Duodenal mucosa (tissue), 2 donors: ENCODE measurements around the gene FOXR2.

Experiments
- H3K27ac ChIP-seq: one replicate; pipeline ENCODE4 v1.7.0; 2013; ENCODE audit warnings: low read depth, low read length
- H3K27me3 ChIP-seq, 2 donors: one replicate each; pipeline ENCODE4 v1.7.0; 2013; ENCODE audit warnings: low read length in 2 of 2, control low read depth in 1 of 2; ENCODE audit not compliant: insufficient read depth in 2 of 2, control insufficient read depth in 1 of 2
- H3K36me3 ChIP-seq, 2 donors: one replicate each; pipeline ENCODE4 v1.7.0; 2013; ENCODE audit warnings: low read length in 2 of 2, control low read depth in 1 of 2; ENCODE audit not compliant: insufficient read depth in 2 of 2, control insufficient read depth in 1 of 2
- H3K4me1 ChIP-seq, 2 donors: one replicate each; pipeline ENCODE4 v1.7.0; 2013; ENCODE audit warnings: low read length in 2 of 2, control low read depth in 1 of 2; ENCODE audit not compliant: insufficient read depth in 2 of 2, control insufficient read depth in 1 of 2
- H3K4me3 ChIP-seq, 2 donors: one replicate each; pipeline ENCODE4 v1.7.0; 2013; ENCODE audit warnings: low read length in 2 of 2, low read depth in 1 of 2
- H3K9ac ChIP-seq, 2 donors: one replicate each; pipeline ENCODE4 v1.7.0; 2013; ENCODE audit warnings: low read length in 2 of 2, low read depth in 1 of 2
- H3K9me3 ChIP-seq, 2 donors: one replicate each; pipeline ENCODE4 v1.7.0; 2013; ENCODE audit warnings: low read length in 2 of 2, control low read depth in 1 of 2; ENCODE audit not compliant: control insufficient read depth in 1 of 2

FOXR2 gene, protein sequence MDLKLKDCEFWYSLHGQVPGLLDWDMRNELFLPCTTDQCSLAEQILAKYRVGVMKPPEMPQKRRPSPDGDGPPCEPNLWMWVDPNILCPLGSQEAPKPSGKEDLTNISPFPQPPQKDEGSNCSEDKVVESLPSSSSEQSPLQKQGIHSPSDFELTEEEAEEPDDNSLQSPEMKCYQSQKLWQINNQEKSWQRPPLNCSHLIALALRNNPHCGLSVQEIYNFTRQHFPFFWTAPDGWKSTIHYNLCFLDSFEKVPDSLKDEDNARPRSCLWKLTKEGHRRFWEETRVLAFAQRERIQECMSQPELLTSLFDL

GRCh38 chrX:55623100-55623499 is at the start of gene FOXR2:
Gene FOXR2 (plus strand): TSS chrX:55623400. CDS start chrX:55623712, 312 bp downstream.
- Histone ChIP-seq H3K9me3 (no peaks in the 10 kb centered on the region), H3K9ac (no peak within 1 kb of the TSS), H3K27ac (no peak within 1 kb of the TSS), H3K36me3 (no peaks in the 10 kb centered on the region), H3K4me1 (no peaks in the 10 kb centered on the region), H3K27me3 (no peaks in the 10 kb centered on the region), H3K4me3 (no peak within 1 kb of the TSS)

DNA sequence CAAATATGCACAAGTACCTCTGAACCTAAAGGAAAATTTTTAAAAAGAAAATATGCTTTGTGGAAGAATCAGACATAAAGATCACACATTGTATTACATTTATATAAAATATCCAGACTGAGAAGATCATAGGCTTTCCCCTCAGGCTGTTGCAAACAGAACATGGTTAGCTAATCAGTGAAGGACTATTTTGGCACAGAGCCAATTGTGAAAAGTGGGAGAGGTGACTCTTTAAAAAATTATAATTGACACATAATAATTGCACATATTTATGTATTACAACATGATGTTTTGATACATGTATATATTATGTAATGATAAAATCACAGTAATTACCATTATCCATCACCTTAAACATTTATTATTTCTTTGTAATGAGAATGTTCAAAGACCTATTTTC is 44.1 kb upstream of the FOXR2 start:
- no peak overlapping the region for H3K9ac ChIP-seq
- no peak overlapping the region for H3K4me3 ChIP-seq
- no peaks in the 10 kb centered on the region for H3K27me3 ChIP-seq
- no peak overlapping the region for H3K27ac ChIP-seq
- H3K4me1 ChIP-seq: no peaks in the 10 kb centered on the region
- H3K9me3 ChIP-seq: no peaks in the 10 kb centered on the region
- H3K36me3 ChIP-seq: no peaks in the 10 kb centered on the region

DNA sequence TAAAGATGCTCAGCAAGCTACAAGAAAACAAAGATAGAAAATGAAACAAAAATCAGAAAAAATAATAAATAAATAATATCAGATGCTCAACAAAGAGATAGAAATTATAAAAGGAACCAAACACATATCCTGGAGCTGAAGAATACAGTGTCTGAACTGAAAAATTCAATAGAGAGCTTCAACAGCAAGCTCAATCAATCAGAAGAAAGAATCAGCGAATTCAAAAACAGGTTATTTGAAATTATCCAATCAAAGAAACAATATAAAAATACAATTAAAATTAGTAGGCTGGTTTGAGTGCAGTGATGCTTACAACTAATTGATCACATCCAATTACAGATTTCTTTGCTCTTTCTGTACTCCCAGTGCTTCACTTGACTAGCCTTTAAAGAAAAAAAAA is 40.8 kb upstream of the FOXR2 start:
- no peaks in the 10 kb centered on the region for H3K9me3 ChIP-seq
- H3K27me3 ChIP-seq: no peaks in the 10 kb centered on the region
- H3K36me3 ChIP-seq: no peaks in the 10 kb centered on the region
- H3K27ac ChIP-seq: no peak overlapping the region
- H3K9ac ChIP-seq: no peak overlapping the region
- H3K4me3 ChIP-seq: no peak overlapping the region
- H3K4me1 ChIP-seq: no peaks in the 10 kb centered on the region

- Histone ChIP-seq H3K27ac (no peak overlapping the region), H3K4me1 (no peaks in the 10 kb centered on the region), H3K27me3 (no peaks in the 10 kb centered on the region), H3K36me3 (no peaks in the 10 kb centered on the region), H3K9me3 (no peaks in the 10 kb centered on the region), H3K9ac (no peak overlapping the region), H3K4me3 (no peak overlapping the region)
These were observed 29.9 kb upstream of the FOXR2 start for GRCh38 chrX:55593296-55593695.

GRCh38 chrX:55593756-55594257 is 29.4 kb upstream of the FOXR2 start:
- Histone ChIP-seq H3K9ac (no peak overlapping the region), H3K27ac (no peak overlapping the region), H3K9me3 (no peaks in the 10 kb centered on the region), H3K27me3 (no peaks in the 10 kb centered on the region), H3K4me1 (no peaks in the 10 kb centered on the region), H3K36me3 (no peaks in the 10 kb centered on the region), H3K4me3 (no peak overlapping the region)

DNA sequence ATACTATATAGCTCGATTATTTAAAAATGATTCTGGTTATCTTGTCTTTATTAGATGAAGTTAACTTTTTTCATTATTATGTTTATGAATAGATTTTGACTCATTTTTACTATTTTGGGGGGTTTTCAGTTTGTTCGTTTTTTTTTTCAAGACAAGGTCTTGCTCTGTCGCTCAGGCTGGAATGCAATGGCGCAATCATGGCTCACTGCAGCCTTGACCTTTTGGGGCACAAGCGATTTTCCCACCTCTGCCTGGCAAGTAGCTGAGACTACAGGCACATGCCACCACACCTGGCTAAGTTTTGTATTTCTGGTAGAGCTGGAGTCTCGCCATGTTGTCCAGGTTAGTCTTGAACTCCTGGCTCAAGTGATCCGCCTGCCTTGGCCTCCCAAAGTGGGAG is 24.9 kb upstream of the FOXR2 start:
- no peaks in the 10 kb centered on the region for H3K4me1 ChIP-seq
- no peaks in the 10 kb centered on the region for H3K9me3 ChIP-seq
- no peak overlapping the region for H3K27ac ChIP-seq
- no peak overlapping the region for H3K4me3 ChIP-seq
- no peaks in the 10 kb centered on the region for H3K36me3 ChIP-seq
- no peak overlapping the region for H3K9ac ChIP-seq
- no peaks in the 10 kb centered on the region for H3K27me3 ChIP-seq

DNA sequence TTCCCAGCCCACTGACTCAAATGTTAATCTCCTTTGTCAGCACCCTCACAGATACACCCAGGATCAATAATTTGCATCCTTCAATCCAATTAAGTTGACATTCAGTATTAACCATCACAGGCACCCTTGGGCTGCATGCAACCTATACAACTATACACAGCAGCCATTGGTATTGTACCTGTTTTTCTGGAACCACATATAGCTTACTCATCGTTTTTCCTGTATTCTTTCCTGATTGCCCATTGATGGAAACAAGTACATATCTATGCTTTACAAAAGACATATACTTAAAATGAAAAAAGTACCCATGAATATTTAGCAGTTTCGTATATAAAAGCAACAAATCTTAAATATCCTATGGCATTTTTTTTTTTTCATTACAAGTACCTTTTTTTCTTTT is 3.7 kb upstream of the FOXR2 start:
- no peak overlapping the region for H3K27ac ChIP-seq
- H3K36me3 ChIP-seq: no peaks in the 10 kb centered on the region

DNA sequence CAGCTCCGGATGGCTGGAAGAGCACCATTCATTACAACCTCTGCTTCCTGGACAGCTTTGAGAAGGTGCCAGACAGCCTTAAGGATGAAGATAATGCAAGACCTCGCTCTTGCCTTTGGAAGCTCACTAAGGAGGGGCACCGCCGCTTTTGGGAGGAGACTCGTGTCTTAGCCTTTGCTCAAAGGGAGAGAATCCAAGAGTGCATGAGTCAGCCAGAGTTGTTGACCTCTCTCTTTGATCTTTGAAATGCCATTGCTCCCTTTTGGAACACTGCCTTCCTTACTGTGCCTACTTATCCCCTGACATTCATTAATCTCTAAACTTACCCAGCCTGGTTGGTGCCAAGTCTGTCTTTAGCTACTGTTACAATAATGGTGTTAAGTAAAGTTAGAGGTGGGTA is 1.2 kb downstream of the FOXR2 start:
- Histone ChIP-seq H3K9me3 (no peaks in the 10 kb centered on the region), H3K27me3 (no peaks in the 10 kb centered on the region), H3K4me1 (no peaks in the 10 kb centered on the region), H3K36me3 (no peaks in the 10 kb centered on the region), H3K27ac (no peak overlapping the region), H3K4me3 (no peak overlapping the region), H3K9ac (no peak overlapping the region)

More for the DNA sequence above, 3.7 kb upstream of the FOXR2 start:
- H3K9me3 ChIP-seq: no peaks in the 10 kb centered on the region
- H3K4me3 ChIP-seq: no peak overlapping the region
- no peaks in the 10 kb centered on the region for H3K4me1 ChIP-seq
- no peaks in the 10 kb centered on the region for H3K27me3 ChIP-seq
- H3K9ac ChIP-seq: no peak overlapping the region

GRCh38 chrX:55636109-55636508 is 12.9 kb downstream of the FOXR2 start:
- no peak overlapping the region for H3K4me3 ChIP-seq
- no peaks in the 10 kb centered on the region for H3K4me1 ChIP-seq
- no peaks in the 10 kb centered on the region for H3K9me3 ChIP-seq
- H3K9ac ChIP-seq: no peak overlapping the region
- no peaks in the 10 kb centered on the region for H3K36me3 ChIP-seq
- H3K27ac ChIP-seq: no peak overlapping the region
- no peaks in the 10 kb centered on the region for H3K27me3 ChIP-seq

- no peak overlapping the region for H3K9ac ChIP-seq
- H3K27me3 ChIP-seq: no peaks in the 10 kb centered on the region
- no peaks in the 10 kb centered on the region for H3K36me3 ChIP-seq
- no peak overlapping the region for H3K4me3 ChIP-seq
- no peaks in the 10 kb centered on the region for H3K9me3 ChIP-seq
- H3K27ac ChIP-seq: no peak overlapping the region
- no peaks in the 10 kb centered on the region for H3K4me1 ChIP-seq
These were observed 15.7 kb downstream of the FOXR2 start for GRCh38 chrX:55638933-55639332.
